Neural progenitor cell (in vitro differentiated cells): ENCODE measurements around the gene ALOX12B. TPM values are rescaled to one million over a fixed set of nuclear protein-coding genes. Genes with fewer than 3 reads are reported as not detected.

Experiments used
- DNase-seq: peaks from one replicate; pipeline ENCODE4 v3.0.0-alpha.2; 2016; ENCODE audit warnings: low spot score
- H2AFZ ChIP-seq: fragments of 200-600 bp; sonication (generic); replicated peaks from 2 replicates; pipeline ENCODE4 v1.6.1; 2016; ENCODE audit warnings: antibody characterized with exemption
- H3F3A ChIP-seq: fragments of 200-600 bp; sonication (generic); 2 replicates; pipeline ENCODE4 v1.6.1; 2016; ENCODE audit warnings: antibody characterized with exemption, low read depth
- H3K27ac ChIP-seq: fragments of 200-600 bp; sonication (generic); 2 replicates; pipeline ENCODE4 v1.5.1; 2016; ENCODE audit warnings: mild to moderate bottlenecking
- H3K27me3 ChIP-seq: fragments of 200-600 bp; sonication (generic); 2 replicates; pipeline ENCODE4 v1.6.1; 2016; ENCODE audit warnings: mild to moderate bottlenecking, moderate library complexity
- H3K36me3 ChIP-seq: fragments of 200-600 bp; sonication (generic); 2 replicates; pipeline ENCODE4 v1.5.1; 2016
- H3K4me1 ChIP-seq: fragments of 200-600 bp; sonication (generic); 2 replicates; pipeline ENCODE4 v1.6.1; 2016; ENCODE audit warnings: mixed run types
- H3K4me2 ChIP-seq: fragments of 200-600 bp; sonication (generic); 2 replicates; pipeline ENCODE4 v1.6.1; 2016
- H3K4me3 ChIP-seq: fragments of 200-600 bp; sonication (generic); 2 replicates; pipeline ENCODE4 v1.5.1; 2016
- H3K79me2 ChIP-seq: fragments of 200-600 bp; sonication (generic); 2 replicates; pipeline ENCODE4 v1.6.1; 2016; ENCODE audit warnings: low read depth
- H3K9ac ChIP-seq: fragments of 200-600 bp; sonication (generic); 2 replicates; pipeline ENCODE4 v1.6.1; 2016
- H3K9me3 ChIP-seq: fragments of 200-600 bp; sonication (generic); 2 replicates; pipeline ENCODE4 v1.5.1; 2016; ENCODE audit warnings: low read depth
- H4K20me1 ChIP-seq: fragments of 200-600 bp; sonication (generic); 2 replicates; pipeline ENCODE4 v1.6.1; 2016; ENCODE audit warnings: low read depth
- H3K27ac Mint-ChIP-seq: 3 replicates; pipeline ENCODE4 v1.8.0; 2021; ENCODE audit warnings: mixed read lengths
- H3K27me3 Mint-ChIP-seq: 2 replicates; pipeline ENCODE4 v1.8.0; 2022; ENCODE audit warnings: low read depth, mild to moderate bottlenecking, inconsistent platforms, moderate library complexity, mixed read lengths; ENCODE audit not compliant: insufficient read depth
- H3K36me3 Mint-ChIP-seq: 3 replicates; pipeline ENCODE4 v1.8.0; 2021; ENCODE audit warnings: mixed read lengths
- H3K4me1 Mint-ChIP-seq: 3 replicates; pipeline ENCODE4 v1.8.0; 2021; ENCODE audit warnings: mixed read lengths
- H3K4me3 Mint-ChIP-seq: 3 replicates; pipeline ENCODE4 v1.8.0; 2021; ENCODE audit warnings: mild to moderate bottlenecking, moderate library complexity, mixed read lengths
- H3K9me3 Mint-ChIP-seq: 3 replicates; pipeline ENCODE4 v1.8.0; 2020; ENCODE audit warnings: mixed read lengths
- CTCF ChIP-seq: fragments of 200-600 bp; sonication (generic); IDR thresholded peaks from 2 replicates; pipeline ENCODE4 v1.5.1; 2017; ENCODE audit warnings: antibody characterized with exemption, mild to moderate bottlenecking
- EZH2 ChIP-seq: fragments of 200-600 bp; sonication (generic); IDR thresholded peaks from 2 replicates; pipeline ENCODE4 v1.6.1; 2017; ENCODE audit warnings: antibody characterized with exemption, mild to moderate bottlenecking, moderate library complexity
- EZH2phosphoT487 ChIP-seq: fragments of 200-600 bp; sonication (generic); IDR thresholded peaks from 2 replicates; pipeline ENCODE4 v1.6.1; 2017; ENCODE audit warnings: antibody characterized with exemption
- total RNA-seq: library from RNA; depleted of rRNA; stranded (reverse); fragments of >200 nt; gene quantifications from 2 replicates; pipeline ENCODE4 v1.2.3, GENCODE V29; 2015; ENCODE audit warnings: low replicate concordance

The ALOX12B gene
- total RNA-seq, 1 donor from 2014 or later = not detected

GRCh38 chr17:8048236-8048635 lies 39.3 kb downstream of the ALOX12B start:
- peaks cover 2% of the 10 kb centered on the region for H3K9me3 Mint-ChIP-seq
- no peaks in the 10 kb centered on the region for H3K36me3 Mint-ChIP-seq
- no peaks in the 10 kb centered on the region for H3K4me1 Mint-ChIP-seq
- Histone ChIP-seq H3K4me3 (no peak overlapping the region), H3K4me2 (no peak overlapping the region), H3K27ac (no peak overlapping the region), H3K4me1 (no peaks in the 10 kb centered on the region), H2AFZ (no peak overlapping the region), H3K27me3 (peaks cover 16% of the 10 kb centered on the region), H3K9ac (no peak overlapping the region), H3K36me3 (no peaks in the 10 kb centered on the region), H3K79me2 (no peaks in the 10 kb centered on the region), H3K9me3 (no peaks in the 10 kb centered on the region), H3F3A (no peaks in the 10 kb centered on the region), H4K20me1 (no peaks in the 10 kb centered on the region)
- H3K27me3 Mint-ChIP-seq = peaks cover 11% of the 10 kb centered on the region
- no peak for DNase-seq
- H3K27ac Mint-ChIP-seq = no peak overlapping the region
- H3K4me3 Mint-ChIP-seq = no peak overlapping the region
- TF ChIP-seq EZH2phosphoT487 (no peak), CTCF (no peak), EZH2 (no peak)

- H3K4me1 Mint-ChIP-seq = no peaks in the 10 kb centered on the region
- no peaks in the 10 kb centered on the region for H3K9me3 ChIP-seq
- H3K9ac ChIP-seq = no peak overlapping the region
- no peaks in the 10 kb centered on the region for H3K79me2 ChIP-seq
- TF ChIP-seq CTCF = no peak
- no peak for TF ChIP-seq EZH2phosphoT487
- TF ChIP-seq EZH2 = no peak
- no peak overlapping the region for H3K4me2 ChIP-seq
- H4K20me1 ChIP-seq = no peaks in the 10 kb centered on the region
- peaks cover 12% of the 10 kb centered on the region for H3K27me3 Mint-ChIP-seq
- H3K27ac ChIP-seq = no peak overlapping the region
- no peaks in the 10 kb centered on the region for H3F3A ChIP-seq
- no peak overlapping the region for H3K27ac Mint-ChIP-seq
- peaks cover 2% of the 10 kb centered on the region for H3K9me3 Mint-ChIP-seq
- H2AFZ ChIP-seq = no peak overlapping the region
- peaks cover 12% of the 10 kb centered on the region for H3K27me3 ChIP-seq
- no peaks in the 10 kb centered on the region for H3K4me1 ChIP-seq
- no peak overlapping the region for H3K4me3 ChIP-seq
- DNase-seq = no peak
- H3K4me3 Mint-ChIP-seq = no peak overlapping the region
- no peaks in the 10 kb centered on the region for H3K36me3 Mint-ChIP-seq
- H3K36me3 ChIP-seq = no peaks in the 10 kb centered on the region
Measured at GRCh38 chr17:8047769-8048110, 39.8 kb downstream of the ALOX12B start.

GRCh38 chr17:8046929-8047768 lies 40.4 kb downstream of the ALOX12B start:
- Histone ChIP-seq H2AFZ (no peak overlapping the region), H3K79me2 (no peaks in the 10 kb centered on the region), H3K4me1 (no peaks in the 10 kb centered on the region), H3K9me3 (no peaks in the 10 kb centered on the region), H3K9ac (no peak overlapping the region), H3K36me3 (no peaks in the 10 kb centered on the region), H4K20me1 (no peaks in the 10 kb centered on the region), H3K4me3 (no peak overlapping the region), H3K4me2 (no peak overlapping the region), H3K27ac (no peak overlapping the region), H3F3A (no peaks in the 10 kb centered on the region), H3K27me3 (peaks cover 6% of the 10 kb centered on the region)
- Mint-ChIP-seq H3K4me1 (no peaks in the 10 kb centered on the region), H3K27me3 (peaks cover 12% of the 10 kb centered on the region), H3K27ac (no peak overlapping the region), H3K9me3 (peaks cover 2% of the 10 kb centered on the region), H3K36me3 (no peaks in the 10 kb centered on the region), H3K4me3 (no peak overlapping the region)
- TF ChIP-seq CTCF (no peak), EZH2phosphoT487 (no peak)
- DNase-seq = no peak
